HG03060 (cell line): ENCODE data around the gene YEATS4.
"Not testable (repeated sequence)": the region's sequence is repeated elsewhere in the genome, so short reads cannot be mapped to it uniquely, and the experiment has no call there.

ENCODE experiments used
- ATAC-seq: cut with Tn5 transposase; IDR thresholded peaks from one replicate; pipeline ENCODE4 v1.9.1; 2021; ENCODE audit warnings: low read depth, moderate number of reproducible peaks; ENCODE audit not compliant: unreplicated experiment

The YEATS4 gene

DNA sequence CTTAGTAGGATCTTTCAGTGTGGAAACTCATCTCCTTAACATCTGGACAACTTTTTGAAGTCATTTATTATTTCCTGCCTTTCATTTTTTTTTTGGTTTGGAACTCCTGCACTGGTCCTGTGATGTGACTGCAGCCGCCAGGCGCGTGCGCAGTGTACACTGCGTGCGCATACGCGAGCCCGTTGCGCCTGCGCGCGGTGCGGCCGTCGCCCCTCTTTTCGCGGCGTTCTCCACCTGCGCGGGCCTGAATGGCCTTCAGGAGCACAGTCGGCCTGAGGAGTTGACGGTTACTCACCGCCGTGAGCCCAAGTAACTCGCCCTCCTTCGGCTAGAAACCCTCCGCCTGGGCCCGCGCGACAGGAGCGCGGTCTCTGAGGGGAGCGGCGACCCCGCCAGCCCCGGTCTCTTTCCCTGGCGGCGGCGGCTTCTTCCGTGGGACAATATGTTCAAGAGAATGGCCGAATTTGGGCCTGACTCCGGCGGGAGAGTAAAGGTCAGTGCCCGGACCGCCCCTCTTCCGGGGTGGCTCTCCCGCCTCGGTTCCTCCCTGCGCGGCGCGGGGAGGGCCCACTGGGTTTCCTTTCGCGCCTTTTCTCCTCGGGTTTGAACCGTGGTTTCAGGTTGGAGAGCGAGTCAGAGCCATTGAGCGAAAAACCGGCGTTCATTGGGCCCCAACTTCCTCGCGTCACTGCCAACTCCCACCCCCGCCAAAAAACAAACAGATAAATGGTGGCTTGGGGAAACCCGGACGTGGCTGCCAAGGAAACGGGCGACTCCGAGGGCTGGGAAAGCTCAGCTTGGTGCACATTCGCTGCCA is at the start of gene YEATS4:
Gene YEATS4, plus strand, starts transcription at position 213 of the 817 bp plus-strand sequence. Its CDS starts 230 bp downstream, at position 443.
- peak; percentile 69 for ATAC-seq

DNA sequence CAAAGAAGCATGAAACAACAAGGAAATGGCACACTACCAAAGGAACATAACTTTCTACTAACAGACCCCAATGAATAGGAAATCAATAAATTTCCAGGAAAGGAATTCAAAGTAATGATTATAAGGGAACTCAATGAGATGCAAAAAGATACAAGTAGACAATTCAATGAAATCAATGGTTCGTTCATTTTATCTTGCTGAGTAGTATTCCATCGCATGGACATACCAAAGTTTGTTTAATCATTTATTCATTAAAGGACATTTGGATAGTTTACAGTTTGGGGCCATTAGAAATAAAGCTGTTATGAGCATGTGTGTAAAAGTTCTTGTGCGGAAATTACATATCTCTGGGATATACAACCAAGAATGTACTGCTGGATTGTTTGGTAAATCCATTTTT is 46.3 kb upstream of the YEATS4 start:
- no peak for ATAC-seq

DNA sequence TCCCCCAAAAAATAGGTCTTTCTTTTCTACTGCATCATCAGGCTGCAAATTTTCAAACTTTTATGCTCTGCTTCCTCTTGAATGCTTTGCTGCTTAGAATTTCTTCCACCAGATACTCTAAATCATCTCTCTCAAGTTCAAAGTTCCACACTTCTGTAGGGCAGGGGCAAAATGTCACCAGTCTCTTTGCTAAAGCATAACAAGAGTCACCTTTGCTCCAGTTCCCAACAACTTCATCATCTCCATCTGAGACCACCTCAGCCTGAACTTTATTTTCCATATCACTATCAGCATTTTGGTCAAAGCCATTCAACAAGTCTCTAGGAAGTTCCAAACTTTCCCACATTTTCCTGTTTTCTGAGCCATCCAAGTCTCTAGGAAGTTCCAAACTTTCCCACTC is 42.8 kb upstream of the YEATS4 start:
- ATAC-seq: not testable (repeated sequence)

DNA sequence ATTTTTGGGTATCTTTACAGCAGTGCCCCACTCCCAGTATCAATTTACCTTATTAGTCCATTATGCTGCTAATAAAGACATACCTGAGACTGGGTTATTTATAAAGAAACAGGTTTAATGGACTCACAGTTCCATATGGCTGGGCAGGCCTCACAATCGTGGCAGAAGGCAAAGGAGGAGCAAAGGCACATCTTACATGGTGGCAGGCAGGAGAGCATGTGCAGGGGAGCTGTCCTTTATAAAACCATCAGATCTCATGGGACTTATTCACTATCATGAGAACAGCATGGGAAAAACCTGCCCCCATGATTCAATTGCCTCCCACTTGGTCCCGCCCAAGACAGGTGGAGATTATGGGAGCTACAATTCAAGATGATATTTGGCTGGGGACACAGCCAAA is 42.3 kb upstream of the YEATS4 start:
- not testable (repeated sequence) for ATAC-seq

DNA sequence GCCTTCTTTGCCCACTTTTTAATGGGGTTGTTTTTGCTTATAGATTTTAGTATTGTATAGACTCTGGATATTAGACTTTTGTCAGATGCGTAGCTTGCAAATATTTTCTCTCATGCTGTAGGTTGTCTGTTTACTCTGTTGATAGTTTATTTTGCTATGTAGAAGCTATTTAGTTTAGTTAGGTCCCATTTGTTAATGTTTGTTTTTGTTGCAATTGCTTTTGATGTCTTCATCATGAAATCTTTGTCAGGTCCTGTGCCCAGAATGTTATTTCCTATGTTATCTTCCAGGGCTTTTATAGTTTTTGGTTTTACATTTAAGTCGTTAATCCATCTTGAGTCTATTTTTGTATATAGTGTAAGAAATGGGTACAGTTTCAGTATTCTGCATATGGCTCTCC is 41.3 kb upstream of the YEATS4 start:
- ATAC-seq: no peak

DNA sequence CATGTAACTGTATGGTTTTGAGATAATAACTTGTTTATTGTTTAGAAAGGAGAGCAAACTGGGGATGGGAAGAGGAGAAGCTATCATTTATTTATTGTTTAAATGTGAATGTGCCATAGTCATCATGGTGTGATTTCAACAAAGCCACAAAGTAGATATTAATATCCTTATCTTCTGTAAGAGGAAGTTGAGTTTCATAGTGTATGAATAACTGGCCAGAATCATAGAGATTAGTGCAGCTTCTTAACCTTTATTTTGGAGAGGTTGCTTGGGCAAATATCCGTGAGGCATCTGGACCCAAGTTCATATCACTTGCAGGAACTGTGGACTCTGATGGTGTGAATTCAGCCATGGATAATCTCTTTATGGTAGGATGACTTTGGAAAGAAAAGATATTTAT is 38.2 kb upstream of the YEATS4 start:
- no peak for ATAC-seq

DNA sequence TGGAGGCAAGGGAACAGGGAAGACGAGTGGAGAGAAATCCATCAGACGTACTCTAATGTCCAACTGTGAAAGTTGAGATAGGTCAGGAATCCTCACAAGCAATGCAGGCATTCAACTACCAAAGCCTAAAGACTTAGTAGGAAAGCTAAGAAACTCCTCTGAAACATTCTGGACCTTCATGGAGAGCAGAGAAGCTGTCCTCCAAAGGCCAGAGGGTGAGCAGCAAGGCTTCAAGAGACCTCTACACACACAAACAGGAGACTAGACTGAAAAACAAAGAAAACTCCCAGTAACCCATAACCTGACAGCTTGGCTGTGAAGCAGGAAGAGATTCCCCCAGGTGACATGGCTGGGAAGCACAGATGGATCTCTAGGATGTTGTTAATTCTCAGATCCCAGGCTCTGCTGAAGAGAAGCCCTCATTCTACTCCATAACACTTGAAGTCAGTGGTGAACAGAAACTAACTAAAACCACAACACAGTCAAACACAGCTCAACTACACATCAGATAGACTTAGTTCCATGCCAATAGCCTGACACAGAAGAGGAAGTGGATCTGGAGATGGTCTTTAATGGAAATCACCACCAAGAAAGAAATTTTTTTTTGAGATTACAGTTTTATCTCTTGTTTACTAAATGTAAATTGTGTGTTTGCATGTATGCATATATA is 34.6 kb upstream of the YEATS4 start:
- peak; percentile 87 for ATAC-seq

DNA sequence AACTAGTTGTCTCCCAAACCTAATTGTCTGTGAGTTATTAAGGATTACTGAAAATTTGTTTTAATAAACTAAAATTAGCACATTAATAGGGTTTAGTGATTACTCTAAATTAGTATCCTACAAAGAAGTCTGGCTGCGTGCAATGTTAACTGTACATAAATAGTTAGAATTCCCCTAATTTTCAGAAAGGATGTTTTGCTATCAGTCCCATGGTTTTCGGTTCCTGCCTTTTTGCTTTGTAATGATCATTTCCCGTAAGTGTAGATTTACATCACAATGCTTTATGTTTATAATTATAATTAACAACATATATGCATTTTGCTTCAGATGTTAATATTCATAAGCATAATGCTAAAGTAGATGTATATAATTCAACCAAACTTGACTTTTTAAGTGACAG is 31.1 kb upstream of the YEATS4 start:
- no peak for ATAC-seq

DNA sequence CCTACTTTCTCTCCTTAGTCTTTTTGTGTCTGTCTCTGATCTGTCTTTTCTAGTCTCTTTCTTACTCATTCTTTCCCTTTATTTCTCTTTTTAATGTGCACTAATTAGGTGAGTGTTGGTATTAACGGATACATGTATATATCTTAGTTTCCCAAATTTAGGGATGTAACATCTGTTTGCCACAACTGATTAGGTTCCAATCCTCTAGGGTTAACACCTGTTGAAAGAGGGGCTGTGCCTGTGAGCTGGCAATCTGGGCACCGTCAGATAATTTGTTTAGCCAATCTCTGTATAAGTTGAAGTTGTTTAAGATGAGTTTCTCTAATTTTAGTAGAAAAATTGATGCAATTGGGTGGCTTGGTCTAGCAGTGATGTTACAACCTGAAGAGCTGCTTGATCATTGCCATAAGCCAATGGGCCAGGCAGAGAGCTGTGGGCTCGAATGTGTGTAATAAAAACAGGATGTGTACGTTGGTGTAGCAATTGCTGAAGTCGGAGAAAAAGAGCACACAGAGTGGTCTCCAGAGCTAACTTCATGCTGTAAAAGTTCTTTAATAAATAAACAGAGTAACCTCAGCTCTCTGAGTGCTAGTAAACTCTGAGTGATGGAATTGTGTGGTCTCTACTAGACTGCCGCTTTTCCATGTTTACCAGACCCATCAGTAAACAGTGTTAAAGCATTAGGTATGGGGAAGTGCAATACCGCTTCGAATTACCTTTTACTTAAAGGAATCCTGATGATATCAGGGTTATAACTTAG is 29.7 kb upstream of the YEATS4 start:
- ATAC-seq: no peak

DNA sequence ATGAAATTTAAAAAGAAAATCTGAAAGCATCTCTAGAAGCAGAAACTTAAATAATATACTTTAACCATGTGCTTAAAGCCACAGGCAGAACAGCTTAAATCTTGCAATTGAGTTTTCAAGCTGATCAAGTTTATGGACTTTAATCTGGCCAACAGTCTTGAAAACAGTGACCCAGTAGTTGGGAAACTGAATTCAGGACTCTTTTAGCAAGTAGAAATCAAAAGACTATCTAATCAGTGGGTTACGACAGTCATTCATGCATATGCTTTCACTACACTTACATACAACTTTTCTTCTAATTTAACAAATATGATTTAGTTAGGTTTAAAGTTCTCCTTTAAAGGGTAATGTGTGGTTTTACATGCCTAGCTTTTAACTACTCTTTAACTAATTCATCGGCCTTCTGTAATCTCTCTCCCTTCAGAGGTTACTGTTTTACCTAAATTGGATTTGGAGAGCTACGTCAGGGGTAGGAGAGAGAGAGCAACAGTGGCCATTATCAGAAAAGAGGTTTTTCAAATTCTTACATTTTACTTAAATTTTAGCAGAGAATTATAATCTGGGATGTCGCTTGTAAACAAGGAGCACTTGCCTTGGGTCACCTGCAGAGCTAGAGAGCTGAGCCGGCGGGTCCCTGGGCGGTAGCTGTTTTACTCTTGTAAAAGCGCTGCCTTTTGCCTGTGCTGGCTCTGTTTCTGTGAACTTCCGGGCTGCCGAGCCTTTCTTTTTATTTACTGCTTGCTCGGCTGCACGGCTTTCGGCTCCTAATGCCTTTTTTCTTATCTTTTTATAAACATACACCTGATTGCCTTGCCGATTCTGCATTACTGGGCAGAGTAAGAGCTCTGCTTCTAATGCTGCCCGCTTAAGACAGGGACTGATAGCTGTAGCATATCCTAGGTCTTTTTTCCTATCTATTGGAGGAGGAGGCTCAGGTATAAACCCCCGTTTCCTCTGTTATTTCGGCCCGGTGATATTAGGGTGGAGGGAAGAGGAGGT is 28.8 kb upstream of the YEATS4 start:
- ATAC-seq: no peak

DNA sequence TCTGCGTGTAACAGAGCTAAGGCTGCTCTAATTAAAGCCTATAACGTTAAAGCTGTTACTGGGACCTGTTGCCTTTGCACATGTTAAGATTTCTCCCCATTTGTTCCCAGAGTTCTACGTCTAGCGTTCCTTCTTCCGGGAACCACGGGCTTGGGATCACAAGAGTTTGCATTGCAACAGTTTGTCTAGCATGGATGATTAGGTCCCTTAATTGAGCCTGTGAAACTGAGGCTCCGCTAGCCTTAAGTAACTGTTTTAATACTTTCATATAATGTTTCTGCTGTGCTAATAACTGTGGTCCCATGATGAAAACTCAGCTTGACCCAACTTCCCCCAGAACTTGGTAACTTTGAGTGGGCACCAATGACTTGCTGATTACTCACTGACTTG is 28.0 kb upstream of the YEATS4 start:
- no peak for ATAC-seq

DNA sequence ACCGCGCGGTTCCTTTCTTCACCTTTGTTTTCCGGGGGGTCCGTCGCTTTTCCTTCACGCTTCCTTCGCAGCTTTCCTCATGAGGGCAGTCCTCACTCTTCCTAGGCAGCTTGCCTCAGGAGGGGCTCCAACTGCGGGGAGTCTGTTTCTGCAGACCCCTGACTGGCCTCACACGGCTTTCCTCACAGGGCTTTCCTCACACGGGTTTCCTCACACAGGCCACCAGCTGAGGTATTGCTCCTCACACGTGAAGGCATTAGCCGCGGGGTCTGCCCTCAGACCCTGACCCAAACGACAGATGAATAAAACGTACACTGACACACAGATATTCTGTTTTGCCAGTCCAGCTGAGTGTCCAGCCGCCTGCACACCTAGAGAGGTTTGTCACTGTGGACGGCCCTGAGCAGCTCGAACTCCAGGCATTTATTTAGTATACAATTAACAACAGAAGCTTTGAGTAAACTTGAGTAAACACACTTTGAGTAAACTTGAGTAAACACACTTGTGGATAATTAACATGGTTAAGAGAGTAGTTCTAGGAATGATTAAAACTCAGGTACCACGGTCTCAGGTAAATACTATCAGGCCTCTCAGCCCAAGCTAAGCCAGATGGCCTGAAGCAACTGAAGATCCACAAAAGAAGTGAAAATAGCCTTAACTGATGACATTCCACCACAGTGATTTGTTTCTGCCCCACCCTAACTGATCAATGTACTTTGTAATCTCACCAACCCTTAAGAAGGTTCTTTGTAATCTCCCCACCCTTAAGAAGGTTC is 27.4 kb upstream of the YEATS4 start:
- no peak for ATAC-seq

DNA sequence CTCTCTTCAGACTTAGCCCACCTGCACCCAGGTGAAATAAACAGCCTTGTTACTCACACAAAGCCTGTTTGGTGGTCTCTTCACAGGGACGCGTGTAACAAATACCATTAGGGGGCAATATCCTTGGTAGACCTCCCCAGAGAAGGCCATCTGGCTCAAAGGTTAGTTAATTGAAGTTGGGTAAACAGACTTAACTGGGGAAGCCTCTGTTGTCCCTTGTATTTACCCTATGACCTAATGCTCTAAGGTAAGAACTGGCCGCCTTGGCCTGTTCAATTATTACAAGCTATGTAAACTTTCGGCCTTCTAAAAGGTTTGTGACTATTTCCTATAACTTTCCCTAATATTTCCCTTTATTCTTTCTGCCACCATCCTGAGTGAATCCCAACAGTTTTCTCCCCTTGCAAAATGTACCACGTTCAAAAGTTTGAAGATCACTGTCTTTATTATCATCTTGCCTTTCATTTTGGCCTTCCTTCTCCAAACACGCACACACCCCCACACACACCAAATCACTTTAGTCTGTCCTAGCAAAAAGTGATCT is 26.7 kb upstream of the YEATS4 start:
- no peak for ATAC-seq

DNA sequence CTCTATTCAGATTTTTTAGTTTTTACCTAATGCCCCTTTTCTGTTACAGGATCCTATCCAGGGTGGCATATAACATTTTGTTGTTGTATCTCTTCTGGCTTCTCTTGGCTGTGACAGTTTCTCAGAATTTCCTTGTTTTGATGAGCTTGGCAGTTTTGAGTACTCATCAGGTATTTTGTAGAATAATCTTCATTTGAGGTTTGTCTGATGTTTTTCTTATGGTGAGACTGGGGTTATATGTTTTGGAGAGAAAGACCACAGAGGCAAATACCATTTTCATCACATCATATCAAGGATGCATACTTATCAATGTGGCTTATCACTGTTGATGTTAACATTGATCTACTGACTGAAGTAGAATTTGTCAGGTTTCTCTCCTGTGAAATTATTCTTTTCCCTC is 25.4 kb upstream of the YEATS4 start:
- ATAC-seq: no peak

DNA sequence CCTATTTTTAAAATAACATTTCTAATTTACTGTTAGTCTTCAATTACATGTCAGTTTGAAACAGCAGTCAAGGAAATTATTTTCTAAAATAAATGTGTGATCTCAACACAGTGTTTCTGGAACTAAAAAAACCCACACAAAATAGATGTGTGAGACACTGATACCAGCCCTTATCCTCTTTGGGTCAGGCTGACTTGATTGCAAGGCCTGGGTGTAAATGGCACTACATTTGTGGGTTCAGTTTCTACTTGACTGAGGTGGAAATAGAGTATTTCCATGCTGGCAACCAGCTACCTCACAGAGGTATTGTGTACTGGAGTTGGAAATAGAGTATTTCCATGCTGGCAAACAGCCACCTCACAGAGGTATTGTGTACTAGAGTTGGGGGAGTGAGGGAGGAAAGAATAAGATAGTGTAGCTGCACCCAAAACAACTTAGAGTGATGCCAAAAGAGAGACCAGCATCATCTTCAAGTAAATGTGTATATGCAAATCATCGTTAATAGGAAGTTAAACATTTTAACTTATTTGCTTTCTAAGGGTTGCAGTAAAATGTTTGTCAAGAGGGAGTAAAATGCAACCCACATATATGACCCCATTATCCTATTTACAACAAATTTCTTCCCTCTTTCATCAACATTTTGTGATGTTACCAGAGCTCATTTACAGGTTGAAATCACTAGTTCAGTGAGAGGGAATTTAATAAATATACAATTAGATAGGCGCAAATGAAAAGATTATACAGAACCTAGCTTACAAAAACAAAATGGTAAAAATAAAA is 22.0 kb upstream of the YEATS4 start:
- no peak for ATAC-seq

DNA sequence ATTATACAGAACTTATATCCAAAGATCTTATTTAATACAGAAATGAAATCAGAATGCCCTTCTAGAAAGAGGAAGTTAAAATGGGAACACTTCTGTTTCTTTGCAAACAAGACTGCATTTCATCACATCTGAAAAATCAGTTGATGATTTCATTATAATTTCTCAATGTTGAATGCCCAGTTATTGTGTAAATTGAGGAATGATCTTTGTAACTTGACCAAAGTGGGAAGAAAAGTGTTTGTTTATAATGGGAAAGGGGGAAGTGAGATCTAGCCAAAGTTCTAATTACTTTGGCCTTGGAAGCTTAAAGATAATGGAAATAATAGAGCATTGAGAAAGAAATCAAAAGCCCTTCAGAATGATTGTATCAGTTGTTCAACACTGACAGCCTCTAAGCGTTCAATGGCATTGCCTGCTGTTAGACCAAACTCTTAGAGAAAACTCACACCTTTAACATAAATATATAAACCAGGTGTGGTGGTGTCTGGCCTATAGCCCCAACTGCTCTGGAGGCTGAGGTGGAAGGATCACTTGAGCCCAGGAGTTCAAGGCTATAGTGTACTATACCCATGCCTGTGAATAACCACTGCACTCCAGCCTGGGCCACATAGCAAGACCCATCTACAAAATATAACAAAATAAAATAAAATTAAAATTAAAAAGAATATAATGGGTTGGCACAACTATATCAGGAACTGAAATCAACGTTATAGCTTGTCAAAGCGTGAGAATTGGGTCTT is 21.3 kb upstream of the YEATS4 start:
- ATAC-seq: no peak

DNA sequence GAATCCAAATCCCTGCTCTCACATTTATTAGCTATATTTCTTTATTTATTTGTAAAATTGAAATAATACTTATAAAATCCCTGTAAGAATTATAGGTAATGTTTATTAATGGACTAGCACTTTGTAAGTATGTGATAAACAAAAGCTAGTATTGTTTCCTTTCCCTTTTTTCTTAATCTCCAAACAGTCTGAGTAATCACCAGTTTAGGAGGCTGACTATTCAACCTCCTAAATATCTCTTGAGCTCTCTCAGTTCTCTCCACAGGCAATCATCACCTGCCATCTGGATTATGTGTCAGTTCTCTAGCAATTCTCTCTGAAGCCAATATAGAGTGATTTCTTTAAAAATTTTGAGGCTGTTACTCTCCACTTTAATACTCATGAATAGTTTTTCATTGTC is 20.6 kb upstream of the YEATS4 start:
- no peak for ATAC-seq

DNA sequence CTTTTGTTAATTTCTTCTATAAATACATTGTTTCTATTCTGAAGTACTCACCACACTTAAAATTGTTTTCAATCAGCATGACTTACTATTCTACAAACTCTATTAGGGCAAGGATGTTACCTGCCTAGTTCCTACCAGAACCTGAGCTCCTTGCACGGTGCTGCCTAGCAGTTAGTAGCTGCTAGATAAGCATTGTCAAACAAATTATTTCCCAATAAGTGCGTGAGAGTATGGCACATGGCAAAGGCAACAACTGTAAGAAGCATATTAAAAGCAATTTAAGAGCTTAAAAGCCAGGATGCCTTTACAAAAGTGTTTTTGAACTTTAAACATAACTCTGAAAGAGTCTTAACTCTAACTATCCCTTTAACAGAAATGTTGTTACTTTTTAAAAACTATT is 19.5 kb upstream of the YEATS4 start:
- no peak for ATAC-seq
